ENCODE data around the gene GINS3.

- TF ChIP-seq POLR2AphosphoS5 (IDR thresholded peaks at IDR 0.05; ENCODE audit: borderline replicate concordance, low read depth, low read length) (no peak), EZH2 (IDR thresholded peaks at IDR 0.05) (no peak)
These were observed 48.7 kb upstream of the GINS3 start for GRCh38 chr16:58343562-58343961.
